GM21447 (cell line): ENCODE data around the gene RBBP8.
A peak's percentile ranks its signal among the peaks of the same experiment; 100 is the strongest.

Experiments
- ATAC-seq: cut with Tn5 transposase; IDR thresholded peaks from one replicate; pipeline ENCODE4 v1.9.1; 2021; ENCODE audit not compliant: unreplicated experiment

The RBBP8 gene

DNA sequence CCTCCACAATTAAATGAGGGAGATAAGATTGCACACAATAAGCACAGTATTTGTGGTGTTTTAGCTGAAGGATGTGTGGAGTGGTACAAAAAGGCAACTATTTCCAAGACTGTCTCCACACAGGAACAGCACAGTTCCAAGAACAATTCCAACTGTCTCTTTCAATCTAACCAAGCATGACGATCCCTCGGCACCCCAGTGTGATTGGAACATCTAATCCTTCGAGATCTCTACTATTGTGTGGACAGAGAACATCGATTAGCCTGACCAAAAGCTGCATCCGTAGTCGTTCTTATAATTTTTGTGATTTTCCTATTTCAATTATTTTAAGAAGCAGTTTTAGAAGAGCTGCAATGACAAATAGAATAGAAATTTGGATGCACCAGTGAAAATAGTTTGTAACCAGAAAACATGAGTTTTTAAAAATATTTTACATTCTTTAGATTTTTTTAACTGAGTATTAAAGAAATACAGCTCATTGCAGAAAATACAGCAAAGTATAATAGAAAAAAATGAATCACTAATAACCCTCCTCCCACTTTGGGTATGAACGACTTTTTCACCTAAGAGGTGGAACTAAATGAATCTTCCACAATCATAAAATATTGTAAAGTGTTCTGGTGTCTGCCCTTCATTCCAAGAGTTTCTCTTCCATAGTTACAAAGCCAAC, 125.8 kb downstream of the RBBP8 start:
- no peak for ATAC-seq

GRCh38 chr18:23059541-23060465, 126.7 kb downstream of the RBBP8 start:
- ATAC-seq, result no peak

DNA sequence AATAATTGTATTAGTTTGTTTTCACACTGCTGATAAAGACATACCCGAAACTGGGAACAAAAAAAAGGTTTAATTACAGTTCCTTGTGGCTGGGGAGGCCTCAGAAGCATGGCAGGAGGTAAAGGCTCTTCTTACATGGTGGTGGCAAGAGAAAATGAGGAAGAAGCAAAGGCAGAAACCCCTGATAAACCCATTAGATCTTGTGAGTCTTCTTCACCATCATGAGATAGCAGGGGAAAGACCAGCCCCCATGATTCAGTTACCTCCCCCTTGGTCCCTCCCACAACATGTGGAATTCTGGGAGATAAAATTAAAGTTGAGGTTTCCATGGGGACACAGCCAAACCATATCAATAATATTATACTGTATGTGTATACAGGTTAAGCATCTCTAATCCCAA, 128.9 kb downstream of the RBBP8 start:
- ATAC-seq, result no peak

- ATAC-seq, result no peak
Measured at GRCh38 chr18:23063502-23063901, 130.4 kb downstream of the RBBP8 start.

GRCh38 chr18:23065234-23065806, 132.2 kb downstream of the RBBP8 start:
- no peak for ATAC-seq

- no peak for ATAC-seq
Measured at GRCh38 chr18:23066060-23066459, 132.9 kb downstream of the RBBP8 start.

- no peak for ATAC-seq
Measured at GRCh38 chr18:23066504-23067039, 133.4 kb downstream of the RBBP8 start.

DNA sequence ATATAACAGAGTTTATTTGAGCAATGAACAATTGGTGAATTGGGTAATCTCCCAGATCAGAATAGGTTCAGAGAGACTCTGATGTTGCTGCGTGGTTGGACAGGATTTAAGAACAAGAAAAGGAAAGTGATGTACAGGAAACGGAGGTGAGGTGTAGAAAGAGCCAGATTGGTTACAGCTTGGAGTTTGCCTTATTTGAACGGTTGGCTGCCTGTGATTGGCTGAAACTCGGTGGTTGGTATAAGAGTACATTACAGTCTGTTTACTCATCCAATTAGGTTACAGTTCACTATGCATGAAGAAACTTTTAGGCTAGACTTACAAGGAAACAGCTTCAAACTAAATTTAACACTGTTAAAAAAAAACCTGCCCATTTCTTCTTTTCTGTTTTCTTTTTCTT, 134.1 kb downstream of the RBBP8 start:
- ATAC-seq, result no peak

DNA sequence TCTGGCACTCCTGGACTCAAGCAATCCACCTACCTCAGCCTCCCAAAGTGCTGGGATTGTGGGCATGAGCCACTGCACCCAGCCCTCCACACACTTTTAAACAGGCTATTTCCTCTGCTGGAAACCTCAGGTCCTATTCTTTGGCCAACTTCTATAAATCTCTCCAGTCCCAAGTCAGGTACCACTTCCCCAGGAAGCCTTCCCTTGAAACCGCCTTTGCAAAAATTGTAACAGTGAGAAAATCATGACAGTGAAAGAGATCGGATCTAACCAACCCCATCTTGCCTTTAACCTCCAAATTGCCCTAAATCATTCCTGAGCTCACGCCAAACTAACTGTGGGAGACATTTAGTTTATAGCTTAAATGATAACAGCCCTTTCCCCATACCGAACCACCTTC, 134.9 kb downstream of the RBBP8 start:
- ATAC-seq, result no peak

DNA sequence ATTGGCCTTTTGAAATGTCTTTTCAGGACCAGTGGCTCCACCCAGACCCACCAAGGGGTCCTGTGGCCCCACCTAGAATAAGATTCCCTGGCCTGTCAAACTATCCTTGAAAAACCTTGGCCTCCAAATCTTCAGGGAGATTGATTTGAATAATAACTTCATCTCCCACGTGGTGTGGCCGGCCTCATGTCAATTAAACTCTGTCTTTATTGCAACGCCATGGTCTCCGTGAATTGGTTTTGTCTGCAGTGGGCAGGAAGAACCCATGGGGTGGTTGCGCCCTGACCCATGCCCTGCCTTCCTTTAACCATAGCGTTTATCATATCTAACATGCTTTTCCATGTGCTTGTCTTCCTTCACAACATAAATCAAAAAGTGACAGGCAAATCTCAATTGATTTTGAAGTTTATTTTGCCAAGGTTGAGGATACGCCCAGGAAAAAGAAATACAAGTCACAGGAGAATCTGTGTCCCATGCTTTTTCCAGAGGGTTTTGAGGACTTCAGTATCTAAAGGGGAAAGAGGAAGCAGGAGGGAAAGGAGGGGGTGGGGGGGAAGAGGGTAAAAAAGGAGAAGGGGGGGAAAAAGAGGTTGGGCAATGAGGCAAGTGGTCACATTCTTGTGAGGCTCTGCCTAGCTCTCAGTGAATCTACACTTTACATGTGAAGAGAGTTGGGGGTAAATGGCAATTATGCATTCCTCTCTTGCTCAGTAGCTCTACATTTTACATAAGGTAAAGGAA, 135.6 kb downstream of the RBBP8 start:
- ATAC-seq, result no peak

DNA sequence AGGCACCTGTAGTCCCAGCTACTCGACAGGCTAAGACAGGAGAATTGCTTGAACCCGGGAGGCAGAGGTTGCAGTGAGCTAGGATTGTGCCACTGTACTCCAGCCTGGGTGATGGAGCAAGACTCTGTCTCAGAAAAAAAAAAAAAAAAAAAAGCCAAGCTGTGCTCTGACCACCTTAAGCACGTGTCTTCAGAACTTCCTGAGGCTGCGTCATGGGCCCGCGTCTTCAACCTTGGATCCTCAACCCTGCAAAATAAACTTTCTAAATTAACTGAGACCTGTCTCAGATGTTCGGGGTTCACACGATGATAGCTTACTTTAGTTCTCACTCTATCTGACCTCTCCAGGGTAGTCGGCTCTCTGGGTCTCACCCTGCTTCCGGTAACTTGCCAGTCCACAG, 136.4 kb downstream of the RBBP8 start:
- no peak for ATAC-seq

DNA sequence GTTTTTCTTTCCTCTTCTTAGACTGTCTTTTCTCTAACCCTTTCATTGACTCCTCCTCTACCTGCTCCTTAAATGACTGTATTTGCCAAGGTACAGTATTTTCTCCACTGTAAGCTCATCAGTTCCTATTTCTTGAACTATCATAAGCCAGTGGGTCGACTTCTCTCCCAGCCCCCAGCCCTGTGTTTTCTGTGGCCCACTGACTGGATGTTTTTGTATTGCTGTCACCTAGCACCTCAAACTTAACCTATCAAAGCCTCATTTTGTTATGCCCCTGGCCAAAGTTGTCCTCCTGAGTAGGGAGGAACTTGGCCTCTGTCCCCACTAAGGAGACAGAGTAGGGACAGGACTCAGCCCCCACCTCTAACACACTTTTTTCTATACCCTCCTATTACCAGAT, 136.8 kb downstream of the RBBP8 start:
- ATAC-seq, result no peak

DNA sequence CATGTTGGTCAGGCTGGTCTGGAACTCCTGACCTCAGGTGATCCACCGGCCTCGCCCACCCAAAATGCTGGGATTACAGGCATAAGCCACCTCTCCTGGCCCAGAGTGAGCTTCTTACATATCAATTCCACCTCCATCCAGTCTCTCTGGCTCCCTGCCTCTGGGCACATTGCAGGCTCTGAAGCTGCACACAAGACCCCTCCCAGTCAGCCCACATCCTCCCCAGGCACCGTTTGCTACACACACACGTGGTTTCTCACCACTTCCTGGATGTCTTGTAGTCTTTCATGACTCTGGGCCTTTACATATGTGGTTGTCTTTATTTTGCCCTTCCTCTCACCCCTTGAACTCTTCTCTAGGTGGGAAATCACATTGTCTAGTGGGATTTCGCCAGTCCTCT, 138.2 kb downstream of the RBBP8 start:
- peak; percentile 100 for ATAC-seq

DNA sequence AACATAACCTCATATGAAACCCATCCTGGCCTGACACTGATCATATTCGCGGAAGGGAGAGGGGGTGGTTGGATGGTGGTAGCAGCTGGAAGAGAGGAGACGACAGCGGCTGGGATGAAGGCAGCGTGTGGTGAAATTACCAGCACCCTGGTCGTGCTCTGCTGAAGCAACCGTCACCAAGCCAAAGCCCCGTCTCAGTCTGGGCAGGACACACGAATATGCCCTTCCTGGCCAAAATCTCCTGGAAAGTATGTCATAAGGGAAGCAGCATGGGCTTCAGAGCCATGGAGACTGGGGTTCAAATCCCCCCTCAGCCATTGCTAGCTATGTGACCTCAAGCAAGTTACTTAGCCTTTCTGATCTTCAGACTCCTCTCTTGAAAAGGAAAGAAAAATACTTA, 139.0 kb downstream of the RBBP8 start:
- ATAC-seq, result no peak

DNA sequence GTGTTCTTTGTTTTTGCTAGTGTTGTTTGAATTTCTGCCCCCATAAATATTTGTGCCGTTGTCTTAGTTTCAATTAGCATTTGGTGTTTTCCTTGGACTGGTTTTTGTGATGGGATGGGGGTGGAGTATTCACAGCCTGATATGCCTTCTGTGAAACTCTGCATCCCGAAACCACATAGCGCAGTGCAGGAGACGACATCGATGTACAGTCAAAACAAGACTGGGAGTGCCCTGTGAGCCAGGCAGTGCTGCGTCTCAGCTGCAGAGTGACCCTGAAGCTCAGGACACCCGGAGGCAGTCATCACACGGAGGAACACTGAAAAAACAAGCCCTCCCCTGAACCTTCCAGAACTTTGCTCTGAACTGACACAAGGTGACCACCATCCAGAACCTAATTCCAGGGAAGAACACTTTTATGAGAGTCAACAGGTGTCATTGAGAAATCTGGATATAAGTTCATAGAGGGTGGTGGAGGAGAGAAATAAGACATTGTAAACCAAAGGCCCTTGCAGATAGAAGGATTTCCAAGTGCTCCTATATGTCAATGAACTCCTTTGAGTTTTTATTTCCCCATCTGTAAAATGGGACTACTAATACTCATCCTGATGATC, 141.0 kb downstream of the RBBP8 start:
- ATAC-seq, result no peak
